Adrenal gland (tissue), 5 donors: Measurements from ENCODE around the gene EIF4H.

Experiments used
- POLR2A ChIP-seq, 2 donors: fragments of 450-650 bp; IDR thresholded peaks; one replicate each; pipeline ENCODE4 v1.6.1; 2017; ENCODE audit warnings: antibody characterized with exemption in 2 of 2, mild to moderate bottlenecking in 2 of 2, moderate library complexity in 1 of 2
- TF ChIP-seq, protein P1 (sequence below), 6 experiments: fragments of 450-650 bp in 4 of 6; fragments of 200-600 bp in 2 of 6; sonication (generic) in 1 of 6; IDR thresholded peaks; 1 replicate in 5 of 6; 2 replicates in 1 of 6; pipeline versions ENCODE4 v1.5.1 to v1.8.0; 2016 to 2021; ENCODE audit warnings: antibody characterized with exemption in 6 of 6, mild to moderate bottlenecking in 2 of 6, moderate library complexity in 1 of 6
- donor health status: DM: no; HTN: no; CAD: no.

DNA sequence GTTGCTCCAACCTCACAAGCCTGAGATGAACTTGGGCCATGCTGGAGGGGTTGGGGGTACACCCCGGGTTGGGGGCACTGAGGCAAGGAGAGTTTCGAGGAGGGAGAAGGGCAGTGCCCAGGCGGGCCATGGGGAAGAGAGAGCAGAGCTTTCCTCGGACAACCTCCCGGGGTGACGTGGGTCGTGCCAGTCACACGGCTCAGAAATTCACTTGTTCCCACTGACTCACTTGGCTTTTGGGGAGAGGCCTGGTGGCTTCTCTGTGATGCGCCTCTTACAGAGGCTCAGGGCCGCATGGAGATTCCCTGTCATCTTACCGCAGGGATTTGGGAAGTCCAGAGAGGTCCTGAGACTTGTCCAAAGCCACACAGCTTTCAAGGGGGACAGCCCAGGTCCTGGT, 38.5 kb downstream of the EIF4H start:
- TF ChIP-seq, protein P1, sequence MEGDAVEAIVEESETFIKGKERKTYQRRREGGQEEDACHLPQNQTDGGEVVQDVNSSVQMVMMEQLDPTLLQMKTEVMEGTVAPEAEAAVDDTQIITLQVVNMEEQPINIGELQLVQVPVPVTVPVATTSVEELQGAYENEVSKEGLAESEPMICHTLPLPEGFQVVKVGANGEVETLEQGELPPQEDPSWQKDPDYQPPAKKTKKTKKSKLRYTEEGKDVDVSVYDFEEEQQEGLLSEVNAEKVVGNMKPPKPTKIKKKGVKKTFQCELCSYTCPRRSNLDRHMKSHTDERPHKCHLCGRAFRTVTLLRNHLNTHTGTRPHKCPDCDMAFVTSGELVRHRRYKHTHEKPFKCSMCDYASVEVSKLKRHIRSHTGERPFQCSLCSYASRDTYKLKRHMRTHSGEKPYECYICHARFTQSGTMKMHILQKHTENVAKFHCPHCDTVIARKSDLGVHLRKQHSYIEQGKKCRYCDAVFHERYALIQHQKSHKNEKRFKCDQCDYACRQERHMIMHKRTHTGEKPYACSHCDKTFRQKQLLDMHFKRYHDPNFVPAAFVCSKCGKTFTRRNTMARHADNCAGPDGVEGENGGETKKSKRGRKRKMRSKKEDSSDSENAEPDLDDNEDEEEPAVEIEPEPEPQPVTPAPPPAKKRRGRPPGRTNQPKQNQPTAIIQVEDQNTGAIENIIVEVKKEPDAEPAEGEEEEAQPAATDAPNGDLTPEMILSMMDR (IDR thresholded peaks at IDR 0.05) = no peak
- TF ChIP-seq POLR2A (IDR thresholded peaks at IDR 0.05) = no peak
